ENCODE data around the gene MAP2. TPM values are rescaled to one million over a fixed set of nuclear protein-coding genes. Genes with fewer than 3 reads are reported as not detected.

Gene MAP2
- total RNA-seq, 1 experiment from 2014 or later: 71.1 TPM

DNA sequence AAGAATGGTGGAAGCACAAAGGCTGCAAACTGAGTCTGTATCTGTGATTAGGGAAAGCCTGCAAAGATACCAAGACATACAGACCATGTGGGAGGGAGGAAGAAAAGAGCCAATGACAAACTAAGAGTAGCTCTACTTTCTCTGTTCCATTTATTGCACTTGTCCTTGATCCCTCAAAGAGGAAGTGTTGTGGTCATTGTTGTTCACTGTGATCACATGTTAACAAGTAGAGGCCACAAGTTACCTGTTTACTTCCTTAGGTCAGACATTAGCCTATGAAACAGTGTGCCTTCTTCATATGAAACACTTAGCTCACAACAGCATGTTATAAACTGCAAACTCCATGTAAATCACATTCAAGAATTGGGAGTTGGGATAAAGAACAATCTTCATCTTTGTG is 32.6 kb downstream of the MAP2 start:
- Histone ChIP-seq H3F3A (ENCODE audit: insufficient read depth, low read depth) (no peaks in the 10 kb centered on the region), H3K9me3 (ENCODE audit: insufficient read depth, low read depth) (no peaks in the 10 kb centered on the region), H3K79me2 (ENCODE audit: low read depth) (no peaks in the 10 kb centered on the region), H3K9me2 (ENCODE audit: insufficient read depth) (no peaks in the 10 kb centered on the region), H3K4me2 (no peak overlapping the region), H3K4me1 (replicated peaks; ENCODE audit: insufficient read depth) (no peaks in the 10 kb centered on the region), H3K36me3 (ENCODE audit: low read depth) (no peaks in the 10 kb centered on the region), H3K27me3 (ENCODE audit: insufficient read depth, low read depth) (no peaks in the 10 kb centered on the region), H2AFZ (no peak overlapping the region), H3K4me3 (no peak overlapping the region), H4K20me1 (ENCODE audit: insufficient read depth) (no peaks in the 10 kb centered on the region), H3K27ac (no peak overlapping the region)
- POLR2A ChIA-PET (ENCODE audit: unreplicated experiment): no interaction called here
- intact Hi-C loops (cut with micrococcal nuclease; ENCODE audit: unreplicated experiment): no loop called here
- no peak for TF ChIP-seq EZH2 (IDR thresholded peaks at IDR 0.05; ENCODE audit: low read depth)
- TF ChIP-seq, protein P1, sequence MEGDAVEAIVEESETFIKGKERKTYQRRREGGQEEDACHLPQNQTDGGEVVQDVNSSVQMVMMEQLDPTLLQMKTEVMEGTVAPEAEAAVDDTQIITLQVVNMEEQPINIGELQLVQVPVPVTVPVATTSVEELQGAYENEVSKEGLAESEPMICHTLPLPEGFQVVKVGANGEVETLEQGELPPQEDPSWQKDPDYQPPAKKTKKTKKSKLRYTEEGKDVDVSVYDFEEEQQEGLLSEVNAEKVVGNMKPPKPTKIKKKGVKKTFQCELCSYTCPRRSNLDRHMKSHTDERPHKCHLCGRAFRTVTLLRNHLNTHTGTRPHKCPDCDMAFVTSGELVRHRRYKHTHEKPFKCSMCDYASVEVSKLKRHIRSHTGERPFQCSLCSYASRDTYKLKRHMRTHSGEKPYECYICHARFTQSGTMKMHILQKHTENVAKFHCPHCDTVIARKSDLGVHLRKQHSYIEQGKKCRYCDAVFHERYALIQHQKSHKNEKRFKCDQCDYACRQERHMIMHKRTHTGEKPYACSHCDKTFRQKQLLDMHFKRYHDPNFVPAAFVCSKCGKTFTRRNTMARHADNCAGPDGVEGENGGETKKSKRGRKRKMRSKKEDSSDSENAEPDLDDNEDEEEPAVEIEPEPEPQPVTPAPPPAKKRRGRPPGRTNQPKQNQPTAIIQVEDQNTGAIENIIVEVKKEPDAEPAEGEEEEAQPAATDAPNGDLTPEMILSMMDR (conservative IDR thresholded peaks at IDR 0.05): no peak
- DNase-seq: no peak
- CTCF ChIA-PET: no interaction called here
- BruUV-seq (replicated peaks): no TSS peak

- H3K4me3 ChIP-seq: no peak overlapping the region
- H3K36me3 ChIP-seq (ENCODE audit: low read depth): no peaks in the 10 kb centered on the region
- ChIA-PET CTCF (no interaction called here), POLR2A (ENCODE audit: unreplicated experiment) (no interaction called here)
- no peak overlapping the region for H3K27ac ChIP-seq
- no peaks in the 10 kb centered on the region for H3K27me3 ChIP-seq (ENCODE audit: insufficient read depth, low read depth)
- H3K9me2 ChIP-seq (ENCODE audit: insufficient read depth): no peaks in the 10 kb centered on the region
- H2AFZ ChIP-seq: no peak overlapping the region
- H3K9me3 ChIP-seq (ENCODE audit: insufficient read depth, low read depth): no peaks in the 10 kb centered on the region
- H3K4me1 ChIP-seq (replicated peaks; ENCODE audit: insufficient read depth): no peaks in the 10 kb centered on the region
- H3F3A ChIP-seq (ENCODE audit: insufficient read depth, low read depth): no peaks in the 10 kb centered on the region
- no peaks in the 10 kb centered on the region for H3K79me2 ChIP-seq (ENCODE audit: low read depth)
- BruUV-seq (replicated peaks): no TSS peak
- H4K20me1 ChIP-seq (ENCODE audit: insufficient read depth): no peaks in the 10 kb centered on the region
- no peak for DNase-seq
- no peak overlapping the region for H3K4me2 ChIP-seq
- intact Hi-C loops (cut with micrococcal nuclease; ENCODE audit: unreplicated experiment): no loop called here
- TF ChIP-seq, protein P1 (conservative IDR thresholded peaks at IDR 0.05): no peak
- no peak for TF ChIP-seq EZH2 (IDR thresholded peaks at IDR 0.05; ENCODE audit: low read depth)
Measured at GRCh38 chr2:209458008-209458979, 34.4 kb downstream of the MAP2 start.

DNA sequence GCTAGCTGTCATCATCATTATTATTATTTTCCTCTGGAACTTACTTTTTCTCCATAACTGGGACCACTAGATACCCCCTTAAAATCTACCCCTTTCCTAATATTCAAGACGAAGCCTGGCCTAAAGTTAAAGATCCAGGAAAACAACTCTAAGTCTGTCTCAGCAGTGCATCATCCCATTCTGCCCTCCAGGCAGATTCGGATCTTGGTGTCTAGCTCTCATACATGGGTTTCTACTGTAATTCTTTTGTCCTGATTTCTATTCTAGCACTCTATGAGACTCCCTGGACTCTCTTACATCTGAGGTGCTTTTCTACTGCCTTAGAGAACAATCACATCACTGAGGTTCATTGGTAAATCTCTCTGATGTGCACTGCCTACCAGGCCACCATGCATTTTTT is 35.5 kb downstream of the MAP2 start:
- TF ChIP-seq EZH2 (IDR thresholded peaks at IDR 0.05; ENCODE audit: low read depth): no peak
- TF ChIP-seq, protein P1 (conservative IDR thresholded peaks at IDR 0.05): no peak
- no peaks in the 10 kb centered on the region for H3K9me2 ChIP-seq (ENCODE audit: insufficient read depth)
- CTCF ChIA-PET: no interaction called here
- H3K36me3 ChIP-seq (ENCODE audit: low read depth): no peaks in the 10 kb centered on the region
- intact Hi-C loops (cut with micrococcal nuclease; ENCODE audit: unreplicated experiment): no loop called here
- H3K9me3 ChIP-seq (ENCODE audit: insufficient read depth, low read depth): no peaks in the 10 kb centered on the region
- POLR2A ChIA-PET (ENCODE audit: unreplicated experiment): no interaction called here
- no peak overlapping the region for H2AFZ ChIP-seq
- no peaks in the 10 kb centered on the region for H3K4me1 ChIP-seq (replicated peaks; ENCODE audit: insufficient read depth)
- H3K79me2 ChIP-seq (ENCODE audit: low read depth): no peaks in the 10 kb centered on the region
- no peak overlapping the region for H3K4me3 ChIP-seq
- H3F3A ChIP-seq (ENCODE audit: insufficient read depth, low read depth): no peaks in the 10 kb centered on the region; the same call in 1 of the 2 replicates
- no peak overlapping the region for H3K27ac ChIP-seq
- DNase-seq: no peak
- BruUV-seq (replicated peaks): no TSS peak
- no peaks in the 10 kb centered on the region for H4K20me1 ChIP-seq (ENCODE audit: insufficient read depth)
- no peak overlapping the region for H3K4me2 ChIP-seq
- no peaks in the 10 kb centered on the region for H3K27me3 ChIP-seq (ENCODE audit: insufficient read depth, low read depth)

All from PC-9 (cell line).